ENCODE data around the gene SORBS1.
A peak's percentile ranks its signal among the peaks of the same experiment; 100 is the strongest.
"Not testable (repeated sequence)": the region's sequence is repeated elsewhere in the genome, so short reads cannot be mapped to it uniquely, and the experiment has no call there.

The SORBS1 gene

GRCh38 chr10:95377950-95378349 lies 183.2 kb downstream of the SORBS1 start:
- no peak for DNase-seq

GRCh38 chr10:95375418-95375817 lies 185.8 kb downstream of the SORBS1 start:
- no peak for DNase-seq

GRCh38 chr10:95374597-95375209 lies 186.5 kb downstream of the SORBS1 start:
- DNase-seq, result peak; percentile 13 to 54

GRCh38 chr10:95373660-95374059 lies 187.5 kb downstream of the SORBS1 start:
- DNase-seq, result no peak

GRCh38 chr10:95364342-95364741 lies 196.8 kb downstream of the SORBS1 start:
- DNase-seq, result no peak

GRCh38 chr10:95363303-95363912 lies 197.8 kb downstream of the SORBS1 start:
- peak; percentile 39 to 52 for DNase-seq

- DNase-seq, result no peak
Measured at GRCh38 chr10:95360122-95360714, 201.0 kb downstream of the SORBS1 start.

- DNase-seq, result no peak
Measured at GRCh38 chr10:95359466-95359865, 201.7 kb downstream of the SORBS1 start.

GRCh38 chr10:95356190-95356955 lies 204.8 kb downstream of the SORBS1 start:
- DNase-seq, result no peak

GRCh38 chr10:95355301-95355700 lies 205.9 kb downstream of the SORBS1 start:
- DNase-seq, result no peak

- no peak for DNase-seq
Measured at GRCh38 chr10:95354110-95354509, 207.1 kb downstream of the SORBS1 start.

- no peak for DNase-seq
Measured at GRCh38 chr10:95353123-95353522, 208.0 kb downstream of the SORBS1 start.

- DNase-seq, result no peak
Measured at GRCh38 chr10:95352684-95353083, 208.5 kb downstream of the SORBS1 start.

- DNase-seq, result no peak
Measured at GRCh38 chr10:95350830-95351228, 210.3 kb downstream of the SORBS1 start.

- no peak for DNase-seq
Measured at GRCh38 chr10:95350219-95350829, 210.8 kb downstream of the SORBS1 start.

- not testable (repeated sequence) for DNase-seq
Measured at GRCh38 chr10:95347402-95347766, 213.8 kb downstream of the SORBS1 start.

- no peak for DNase-seq
Measured at GRCh38 chr10:95346715-95347401, 214.3 kb downstream of the SORBS1 start.

GRCh38 chr10:95343573-95343972 lies 217.6 kb downstream of the SORBS1 start:
- no peak for DNase-seq

GRCh38 chr10:95341716-95342130 lies 219.4 kb downstream of the SORBS1 start:
- peak in 1 of 2 experiments; percentile 40 for DNase-seq

- DNase-seq, result no peak
Measured at GRCh38 chr10:95339863-95340262, 221.3 kb downstream of the SORBS1 start.

- DNase-seq, result no peak
Measured at GRCh38 chr10:95337423-95338160, 223.6 kb downstream of the SORBS1 start.

GRCh38 chr10:95336702-95337101 lies 224.5 kb downstream of the SORBS1 start:
- no peak for DNase-seq
